HG03457 (cell line): ENCODE measurements around the gene TUSC2.

ENCODE experiments used
- ATAC-seq: cut with Tn5 transposase; IDR thresholded peaks from one replicate; pipeline ENCODE4 v1.9.1; 2021; ENCODE audit warnings: moderate number of reproducible peaks; ENCODE audit not compliant: unreplicated experiment

The TUSC2 gene

DNA sequence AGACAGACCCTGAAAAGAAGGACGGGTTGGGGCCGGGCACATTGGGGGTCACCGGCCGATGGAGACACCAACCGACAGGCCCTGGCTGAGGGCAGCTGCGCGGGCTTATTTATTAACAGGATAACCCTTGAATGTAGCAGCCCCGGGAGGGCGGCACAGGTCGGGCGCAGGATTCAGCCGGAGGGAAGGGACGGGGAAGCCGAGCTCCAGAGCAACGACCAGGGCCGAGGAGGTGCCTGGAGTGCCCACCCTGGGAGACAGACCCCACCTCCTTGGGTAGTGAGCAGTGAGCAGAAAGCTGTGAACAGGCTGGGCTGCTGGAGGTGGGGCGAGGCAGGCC, 51.3 kb downstream of the TUSC2 start:
- no peak for ATAC-seq

DNA sequence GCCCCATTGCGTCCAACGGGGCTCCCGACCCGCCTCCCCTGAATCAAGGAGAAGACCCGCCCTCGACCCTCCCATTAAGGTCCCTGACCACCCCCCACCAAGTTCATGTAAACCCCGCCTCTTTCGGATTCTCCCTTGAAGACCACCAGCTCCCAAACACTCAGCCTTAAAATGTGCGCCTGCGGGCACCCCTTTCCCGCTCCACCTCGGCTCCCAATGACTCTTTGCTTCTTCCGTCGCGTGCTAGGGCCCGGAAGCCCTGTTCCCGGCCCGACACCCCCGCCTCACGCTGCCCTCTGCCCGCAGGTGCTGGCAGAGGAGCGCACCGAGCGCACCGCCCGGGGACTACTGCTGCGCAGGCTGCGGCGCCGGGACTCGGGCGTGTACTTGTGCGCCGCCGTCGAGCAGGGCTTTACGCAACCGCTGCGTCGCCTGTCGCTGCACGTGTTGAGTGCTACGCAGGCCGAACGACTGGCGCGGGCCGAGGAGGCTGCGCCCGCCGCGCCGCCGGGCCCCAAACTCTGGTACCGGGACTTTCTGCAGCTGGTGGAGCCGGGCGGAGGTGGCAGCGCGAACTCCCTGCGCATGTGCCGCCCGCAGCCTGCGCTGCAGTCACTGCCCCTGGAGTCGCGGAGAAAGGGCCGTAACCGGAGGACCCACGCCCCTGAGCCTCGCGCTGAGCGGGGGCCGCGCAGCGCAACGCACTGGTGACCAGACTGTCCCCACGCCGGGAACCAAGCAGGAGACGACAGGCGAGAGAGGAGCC, 51.8 kb downstream of the TUSC2 start:
- no peak for ATAC-seq

DNA sequence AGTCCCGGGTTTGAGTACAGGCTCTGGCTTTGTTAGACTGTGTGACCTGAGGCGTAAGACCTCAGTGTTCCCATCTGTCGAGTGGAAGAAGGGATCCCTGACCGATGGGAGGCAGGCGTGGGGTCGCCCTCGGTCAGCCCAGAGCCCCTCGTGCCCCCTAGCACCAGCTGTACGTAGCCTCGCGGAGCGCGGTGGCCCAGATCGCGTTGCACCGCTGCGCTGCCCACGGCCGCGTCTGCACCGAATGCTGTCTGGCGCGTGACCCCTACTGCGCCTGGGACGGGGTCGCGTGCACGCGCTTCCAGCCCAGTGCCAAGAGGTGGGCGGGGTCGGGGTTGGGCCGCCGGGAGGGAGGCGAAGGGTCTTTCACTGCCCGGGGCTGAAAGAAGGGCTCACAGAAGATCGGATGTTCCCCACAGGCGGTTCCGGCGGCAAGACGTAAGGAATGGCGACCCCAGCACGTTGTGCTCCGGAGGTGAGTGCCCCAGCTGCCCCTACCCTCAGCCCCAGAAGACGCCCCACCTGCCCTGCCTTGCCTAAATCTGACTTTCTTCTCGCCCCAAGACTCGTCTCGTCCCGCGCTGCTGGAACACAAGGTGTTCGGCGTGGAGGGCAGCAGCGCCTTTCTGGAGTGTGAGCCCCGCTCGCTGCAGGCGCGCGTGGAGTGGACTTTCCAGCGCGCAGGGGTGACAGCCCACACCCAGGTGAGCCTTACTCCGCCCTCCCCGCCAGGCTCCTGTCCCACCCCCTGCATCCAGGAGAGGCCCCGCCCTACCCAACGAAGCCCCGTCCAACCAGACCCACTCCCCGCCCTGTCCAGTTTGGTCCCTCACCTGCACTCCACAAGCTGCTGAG, 52.7 kb downstream of the TUSC2 start:
- no peak for ATAC-seq
